ENCODE data around the gene GALNT3. TPM values are rescaled to one million over a fixed set of nuclear protein-coding genes. Genes with fewer than 3 reads are reported as not detected.
A peak's percentile ranks its signal among the peaks of the same experiment; 100 is the strongest.

The GALNT3 gene
- total and polyA plus RNA-seq, 2 donors (not counting 1 experiment from before 2014, with no cell fraction given): 5.7 to 15.9 TPM

GRCh38 chr2:165815299-165816141 lies 21.5 kb upstream of the GALNT3 start:
- Mint-ChIP-seq H3K27me3 (no peaks in the 10 kb centered on the region), H3K27ac (peak overlapping the region; percentile 86), H3K9me3 (ENCODE audit: insufficient read depth) (peaks cover 3% of the 10 kb centered on the region), H3K4me3 (peak overlapping the region; percentile 71), H3K4me1 (peaks cover 54% of the 10 kb centered on the region)
- H3K9ac ChIP-seq (ENCODE audit: low read length): peak overlapping the region; percentile 4
- peak; percentile 71 for DNase-seq
- peak overlapping the region; percentile 64 for H3K4me2 ChIP-seq (replicated peaks; ENCODE audit: low read depth, low read length, poor library complexity, severe bottlenecking)
- H4K20me1 ChIP-seq (ENCODE audit: control insufficient read depth, insufficient read depth, low read length, poor library complexity, severe bottlenecking): no peaks in the 10 kb centered on the region
- H3K36me3 ChIP-seq (replicated peaks in 1 of 2; ENCODE audit: control extremely low read depth in 1 of 2, control insufficient read depth in 1 of 2, extremely low read depth in 1 of 2, insufficient read depth in 2 of 2, low read length in 1 of 2): no peaks in the 10 kb centered on the region
- TF ChIP-seq CTCF (IDR thresholded peaks at IDR 0.05) (no peak), EZH2 (IDR thresholded peaks at IDR 0.05; ENCODE audit: borderline replicate concordance, insufficient read depth, low read depth, low read length, poor library complexity, severe bottlenecking) (no peak)
- H2AFZ ChIP-seq (ENCODE audit: insufficient read depth, low read depth, low read length, poor library complexity, severe bottlenecking): peak overlapping the region; percentile 16
- intact Hi-C loops (cut with micrococcal nuclease): loop anchor here (1.0 to 5.0 kb wide), 3 partner anchors 22 to 137 kb away; partner anchors contain the start of gene TTC21B
- H3K9me3 ChIP-seq (ENCODE audit: control extremely low read depth in 1 of 3, control insufficient read depth in 2 of 3, insufficient read depth in 1 of 3, low read length in 2 of 3): no peaks in the 10 kb centered on the region
- peak overlapping the region in 1 of 5 experiments; percentile 48 for H3K4me3 ChIP-seq (ENCODE audit: control extremely low read depth in 1 of 5, extremely low read depth in 1 of 5, insufficient read depth in 1 of 5, low read depth in 2 of 5, low read length in 4 of 5)
- no CpG with 5 or more reads among the region's 2 CpGs for WGBS (ENCODE audit: insufficient coverage)
- no peaks in the 10 kb centered on the region for H3K27me3 ChIP-seq (replicated peaks in 1 of 4; ENCODE audit: control extremely low read depth in 1 of 4, control insufficient read depth in 3 of 4, insufficient read depth in 4 of 4, low read length in 3 of 4)
- CTCF ChIA-PET: interaction anchor here (0.8 kb wide), 1 partner anchor 413 kb away, joined by 3 read pairs; no protein-coding TSS in a partner anchor
- H3K27ac ChIP-seq (ENCODE audit: low read length in 2 of 2): peak overlapping the region; percentile 79 to 81
- POLR2A ChIA-PET: no interaction called here
- peaks cover 59 to 60% of the 10 kb centered on the region in 2 donors for H3K4me1 ChIP-seq (ENCODE audit: control insufficient read depth in 2 of 2, insufficient read depth in 2 of 2, low read length in 2 of 2)
- ATAC-seq (ENCODE audit: low read depth): peak; percentile 78
- H3K79me2 ChIP-seq (ENCODE audit: control insufficient read depth, insufficient read depth, low read length): no peaks in the 10 kb centered on the region

- DNase-seq (no peak), ATAC-seq (ENCODE audit: low read depth) (no peak)
- peak overlapping the region; percentile 47 for H3K27ac Mint-ChIP-seq
- H3K4me1 Mint-ChIP-seq: peaks cover 52% of the 10 kb centered on the region
- H3K27me3 Mint-ChIP-seq: no peaks in the 10 kb centered on the region
- no peaks in the 10 kb centered on the region for H3K79me2 ChIP-seq (ENCODE audit: control insufficient read depth, insufficient read depth, low read length)
- peak overlapping the region in 1 of 5 experiments; percentile 48 for H3K4me3 ChIP-seq (ENCODE audit: control extremely low read depth in 1 of 5, extremely low read depth in 1 of 5, insufficient read depth in 1 of 5, low read depth in 2 of 5, low read length in 4 of 5)
- peak overlapping the region; percentile 64 for H3K4me2 ChIP-seq (replicated peaks; ENCODE audit: low read depth, low read length, poor library complexity, severe bottlenecking)
- H4K20me1 ChIP-seq (ENCODE audit: control insufficient read depth, insufficient read depth, low read length, poor library complexity, severe bottlenecking): no peaks in the 10 kb centered on the region
- TF ChIP-seq CTCF (IDR thresholded peaks at IDR 0.05) (no peak), EZH2 (IDR thresholded peaks at IDR 0.05; ENCODE audit: borderline replicate concordance, insufficient read depth, low read depth, low read length, poor library complexity, severe bottlenecking) (no peak)
- 100% methylated on average over 1 of the region's 4 CpGs for WGBS (ENCODE audit: insufficient coverage)
- H3K4me1 ChIP-seq (ENCODE audit: control insufficient read depth in 2 of 2, insufficient read depth in 2 of 2, low read length in 2 of 2): peaks cover 59 to 60% of the 10 kb centered on the region in 2 donors
- no peaks in the 10 kb centered on the region for H3K36me3 ChIP-seq (replicated peaks in 1 of 2; ENCODE audit: control extremely low read depth in 1 of 2, control insufficient read depth in 1 of 2, extremely low read depth in 1 of 2, insufficient read depth in 2 of 2, low read length in 1 of 2)
- ChIA-PET CTCF (interaction anchor here (2.4 kb wide), 1 partner anchor 60 kb away, joined by 11 read pairs; no protein-coding TSS in a partner anchor), POLR2A (no interaction called here)
- no peaks in the 10 kb centered on the region for H3K27me3 ChIP-seq (replicated peaks in 1 of 4; ENCODE audit: control extremely low read depth in 1 of 4, control insufficient read depth in 3 of 4, insufficient read depth in 4 of 4, low read length in 3 of 4)
- H3K9me3 Mint-ChIP-seq (ENCODE audit: insufficient read depth): peaks cover 3% of the 10 kb centered on the region
- H3K4me3 Mint-ChIP-seq: no peak overlapping the region
- H3K27ac ChIP-seq (ENCODE audit: low read length in 2 of 2): peak overlapping the region; percentile 79 to 81
- H2AFZ ChIP-seq (ENCODE audit: insufficient read depth, low read depth, low read length, poor library complexity, severe bottlenecking): no peak overlapping the region
- H3K9ac ChIP-seq (ENCODE audit: low read length): no peak overlapping the region
- intact Hi-C loops (cut with micrococcal nuclease): no loop called here
- no peaks in the 10 kb centered on the region for H3K9me3 ChIP-seq (ENCODE audit: control extremely low read depth in 1 of 3, control insufficient read depth in 2 of 3, insufficient read depth in 1 of 3, low read length in 2 of 3)
Measured at GRCh38 chr2:165814473-165814872, 20.4 kb upstream of the GALNT3 start.

All from B cell (primary cell).